Cardiac muscle cell (in vitro differentiated cells and primary cell): ENCODE results near the gene ENPEP. TPM values are rescaled to one million over a fixed set of nuclear protein-coding genes. Genes with fewer than 3 reads are reported as not detected.

Source experiments
- DNase-seq, 2 donors: peaks; one replicate each; pipeline versions ENCODE4 v3.0.0 to v3.0.0-alpha.2; 2010 to 2017; ENCODE audit warnings: low read depth in 1 of 2, low spot score in 1 of 2
- H3K27ac ChIP-seq: fragments of 200-600 bp; sonication (generic); 2 replicates; pipeline ENCODE4 v1.5.1; 2016
- H3K27me3 ChIP-seq: fragments of 200-600 bp; sonication (generic); 2 replicates; pipeline ENCODE4 v1.6.0; 2016; ENCODE audit warnings: control low read depth
- H3K36me3 ChIP-seq: fragments of 200-600 bp; sonication (generic); 2 replicates; pipeline ENCODE4 v1.5.1; 2016; ENCODE audit warnings: control low read depth
- H3K4me1 ChIP-seq: fragments of 200-600 bp; sonication (generic); 2 replicates; pipeline ENCODE4 v1.8.1; 2017; ENCODE audit warnings: low read depth, mild to moderate bottlenecking, mixed run types
- H3K4me3 ChIP-seq: fragments of 200-600 bp; sonication (generic); 2 replicates; pipeline ENCODE4 v1.5.1; 2016; ENCODE audit warnings: mild to moderate bottlenecking
- H3K9me3 ChIP-seq: fragments of 200-600 bp; sonication (generic); 2 replicates; pipeline ENCODE4 v1.5.1; 2017; ENCODE audit warnings: low read depth, mild to moderate bottlenecking, control low read depth
- CTCF ChIP-seq: IDR thresholded peaks from 2 replicates; pipeline ENCODE4 v1.5.1; 2012; ENCODE audit warnings: low read depth, mild to moderate bottlenecking, low read length
- polyA plus RNA-seq: library from polyadenylated mRNA; unstranded; fragments of >200 nt; fragmentation: Nextera tagmentation; extraction: Ambion mirVana; gene quantifications from 2 replicates; pipeline ENCODE4 v1.2.1, GENCODE V29; 2016
- total RNA-seq: library from RNA; depleted of rRNA; stranded (reverse); fragments of >200 nt; gene quantifications from 2 replicates; pipeline ENCODE4 v1.2.3, GENCODE V29; 2016

The ENPEP gene
- total and polyA plus RNA-seq, 2 experiments from 2014 or later = 4.6 to 5.5 TPM

DNA sequence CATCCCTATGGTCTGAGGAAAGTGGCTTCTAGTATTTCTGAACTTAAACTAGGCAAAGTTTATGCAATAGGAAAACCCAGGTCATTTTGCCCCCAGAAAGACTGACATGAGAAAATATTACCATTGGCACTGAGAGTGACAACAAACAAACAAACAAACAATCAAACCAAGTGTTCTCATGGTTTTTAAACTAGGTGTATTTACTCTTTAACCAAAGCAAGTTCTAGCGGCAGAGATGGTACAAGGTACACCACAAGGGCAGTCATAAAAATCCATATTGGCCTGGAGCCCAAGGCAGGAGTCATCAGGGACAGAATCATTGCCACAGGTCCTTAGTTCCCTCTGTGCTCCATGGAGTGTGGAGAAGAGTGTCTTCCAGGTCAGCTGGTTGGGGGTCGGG, 26.0 kb upstream of the ENPEP start:
- Histone ChIP-seq H3K27ac (no peak overlapping the region), H3K4me1 (no peaks in the 10 kb centered on the region), H3K36me3 (no peaks in the 10 kb centered on the region), H3K9me3 (no peaks in the 10 kb centered on the region), H3K27me3 (no peaks in the 10 kb centered on the region), H3K4me3 (no peak overlapping the region)
- TF ChIP-seq CTCF = no peak
- no peak for DNase-seq

GRCh38 chr4:110452546-110452945, 23.4 kb upstream of the ENPEP start:
- Histone ChIP-seq H3K36me3 (no peaks in the 10 kb centered on the region), H3K9me3 (no peaks in the 10 kb centered on the region), H3K27ac (no peak overlapping the region), H3K4me1 (no peaks in the 10 kb centered on the region), H3K4me3 (no peak overlapping the region), H3K27me3 (no peaks in the 10 kb centered on the region)
- no peak for DNase-seq
- no peak for TF ChIP-seq CTCF

- Histone ChIP-seq H3K27me3 (no peaks in the 10 kb centered on the region), H3K27ac (no peak overlapping the region), H3K36me3 (no peaks in the 10 kb centered on the region), H3K9me3 (no peaks in the 10 kb centered on the region), H3K4me3 (no peak overlapping the region), H3K4me1 (no peaks in the 10 kb centered on the region)
- DNase-seq = no peak
- no peak for TF ChIP-seq CTCF
Measured at GRCh38 chr4:110454441-110454840, 21.5 kb upstream of the ENPEP start.

DNA sequence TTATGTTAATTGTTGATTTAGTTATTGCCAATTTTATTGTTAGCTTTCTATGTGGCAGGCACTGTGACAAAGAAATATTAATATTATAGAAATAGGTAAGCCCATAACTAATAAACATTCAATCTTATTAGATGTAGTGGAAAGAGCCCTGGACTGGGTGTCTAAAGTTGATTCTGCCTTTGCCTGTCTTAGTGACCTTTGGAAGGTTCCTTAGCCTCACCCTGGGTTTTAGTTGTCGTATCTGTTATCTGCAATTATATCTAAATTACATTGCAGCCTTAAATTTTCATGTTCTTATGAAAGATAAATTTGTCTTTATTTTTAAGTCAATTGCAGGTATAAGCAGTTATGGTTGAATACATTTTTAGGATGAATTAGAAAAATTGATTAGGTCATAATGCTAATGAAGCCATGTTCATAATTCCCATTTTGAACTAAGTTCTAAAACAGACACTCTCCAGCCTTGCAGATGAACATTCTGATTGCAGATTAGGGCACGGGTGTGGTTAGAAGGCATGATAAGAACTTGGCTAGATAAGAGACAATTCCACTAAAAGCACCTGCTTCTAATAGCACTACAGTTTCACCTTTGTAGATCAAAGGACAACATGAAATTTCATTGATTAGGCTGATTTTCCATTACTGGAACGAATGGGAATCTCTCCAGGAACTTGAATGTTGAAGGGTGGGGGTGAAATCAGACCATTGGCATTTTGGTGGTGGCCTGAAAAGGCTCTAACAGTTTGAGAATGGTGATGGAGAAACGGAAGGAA, 17.3 kb upstream of the ENPEP start:
- H3K27ac ChIP-seq = no peak overlapping the region
- TF ChIP-seq CTCF = no peak
- H3K4me1 ChIP-seq = no peaks in the 10 kb centered on the region
- H3K9me3 ChIP-seq = no peaks in the 10 kb centered on the region
- no peaks in the 10 kb centered on the region for H3K36me3 ChIP-seq
- H3K4me3 ChIP-seq = no peak overlapping the region
- H3K27me3 ChIP-seq = no peaks in the 10 kb centered on the region
- no peak for DNase-seq

DNA sequence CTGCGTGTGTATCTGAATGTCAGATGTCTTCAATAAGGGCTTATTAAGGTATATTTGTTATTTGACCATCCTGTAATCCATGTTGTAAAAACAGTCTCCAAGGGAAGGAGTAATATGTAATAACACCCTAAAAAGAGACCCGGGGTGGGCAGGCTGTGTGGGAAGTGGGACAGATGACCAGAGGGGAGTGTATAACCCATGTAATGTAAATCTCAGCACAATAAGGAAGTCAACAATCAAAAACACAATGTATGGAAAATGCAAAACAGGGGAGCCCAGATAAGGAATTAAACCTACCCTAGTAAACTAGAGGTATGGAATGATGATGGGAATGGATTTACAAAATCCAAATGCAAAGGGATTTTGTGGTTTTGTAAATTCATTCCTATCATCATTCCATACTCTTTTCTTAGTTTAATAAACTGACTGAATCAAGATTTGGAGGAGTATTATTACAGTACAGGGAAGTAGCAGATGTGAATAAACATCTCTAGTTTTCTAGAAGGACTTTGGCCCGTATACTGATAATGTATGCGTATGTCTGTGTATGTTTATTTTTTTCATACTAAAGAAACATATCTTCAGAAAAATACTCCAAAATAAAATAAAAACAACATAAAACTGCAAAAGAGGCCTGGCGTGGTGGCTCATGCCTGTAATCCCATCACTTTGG, 15.7 kb upstream of the ENPEP start:
- Histone ChIP-seq H3K4me3 (no peak overlapping the region), H3K9me3 (no peaks in the 10 kb centered on the region), H3K4me1 (no peaks in the 10 kb centered on the region), H3K27me3 (no peaks in the 10 kb centered on the region), H3K27ac (no peak overlapping the region), H3K36me3 (no peaks in the 10 kb centered on the region)
- DNase-seq = no peak
- no peak for TF ChIP-seq CTCF
